ENCODE data around the gene STYXL2. TPM values are rescaled to one million over a fixed set of nuclear protein-coding genes. Genes with fewer than 3 reads are reported as not detected.
A peak's percentile ranks its signal among the peaks of the same experiment; 100 is the strongest.

Gene STYXL2
- total and polyA plus RNA-seq, 2 donors from 2014 or later, result 0.38 TPM; not detected in 1

- Histone ChIP-seq H3K4me3 (ENCODE audit: low read length in 3 of 3) (peak overlapping the region in 2 of 3 donors; percentile 56 to 63), H3K36me3 (ENCODE audit: control insufficient read depth in 2 of 3, insufficient read depth in 3 of 3, low read length in 3 of 3) (no peaks in the 10 kb centered on the region), H3K9ac (ENCODE audit: low read length in 3 of 3) (no peak overlapping the region), H3K27ac (ENCODE audit: low read depth in 2 of 2, low read length in 2 of 2) (no peak overlapping the region), H3K9me3 (ENCODE audit: control insufficient read depth in 2 of 3, insufficient read depth in 1 of 3, low read length in 3 of 3) (no peaks in the 10 kb centered on the region), H3K27me3 (ENCODE audit: control insufficient read depth, insufficient read depth, low read length) (no peaks in the 10 kb centered on the region), H3K4me1 (ENCODE audit: control insufficient read depth in 2 of 3, insufficient read depth in 2 of 3, low read depth in 1 of 3, low read length in 3 of 3) (no peaks in the 10 kb centered on the region)
- DNase-seq (no peak), FAIRE-seq (no peak)
- intact Hi-C loops (cut with DNase I), result no loop called here
- TF ChIP-seq CTCF (IDR thresholded peaks at IDR 0.05; ENCODE audit: borderline replicate concordance, extremely low read depth, insufficient read depth), result no peak
Observed at GRCh38 chr1:167120899-167121298, 27.0 kb downstream of the STYXL2 start.

GRCh38 chr1:167121375-167122120, 27.7 kb downstream of the STYXL2 start:
- Histone ChIP-seq H3K9me3 (ENCODE audit: control insufficient read depth in 2 of 3, insufficient read depth in 1 of 3, low read length in 3 of 3) (no peaks in the 10 kb centered on the region), H3K27me3 (ENCODE audit: control insufficient read depth, insufficient read depth, low read length) (no peaks in the 10 kb centered on the region), H3K9ac (ENCODE audit: low read length in 3 of 3) (no peak overlapping the region), H3K36me3 (ENCODE audit: control insufficient read depth in 2 of 3, insufficient read depth in 3 of 3, low read length in 3 of 3) (no peaks in the 10 kb centered on the region), H3K4me3 (ENCODE audit: low read length in 3 of 3) (peak overlapping the region; percentile 56 to 63 (median 60)), H3K27ac (ENCODE audit: low read depth in 2 of 2, low read length in 2 of 2) (no peak overlapping the region), H3K4me1 (ENCODE audit: control insufficient read depth in 2 of 3, insufficient read depth in 2 of 3, low read depth in 1 of 3, low read length in 3 of 3) (no peaks in the 10 kb centered on the region)
- no peak for TF ChIP-seq CTCF (IDR thresholded peaks at IDR 0.05; ENCODE audit: borderline replicate concordance, extremely low read depth, insufficient read depth)
- peak; percentile 62 to 87 (median 71) for DNase-seq
- FAIRE-seq, result no peak
- intact Hi-C loops (cut with DNase I), result no loop called here

- Histone ChIP-seq H3K27me3 (ENCODE audit: control insufficient read depth, insufficient read depth, low read length) (no peaks in the 10 kb centered on the region), H3K4me1 (ENCODE audit: control insufficient read depth in 2 of 3, insufficient read depth in 2 of 3, low read depth in 1 of 3, low read length in 3 of 3) (no peaks in the 10 kb centered on the region), H3K27ac (ENCODE audit: low read depth in 2 of 2, low read length in 2 of 2) (no peak overlapping the region), H3K36me3 (ENCODE audit: control insufficient read depth in 2 of 3, insufficient read depth in 3 of 3, low read length in 3 of 3) (no peaks in the 10 kb centered on the region), H3K4me3 (ENCODE audit: low read length in 3 of 3) (no peak overlapping the region), H3K9ac (ENCODE audit: low read length in 3 of 3) (no peak overlapping the region), H3K9me3 (ENCODE audit: control insufficient read depth in 2 of 3, insufficient read depth in 1 of 3, low read length in 3 of 3) (no peaks in the 10 kb centered on the region)
- no peak for FAIRE-seq
- no peak for DNase-seq
- intact Hi-C loops (cut with DNase I), result no loop called here
- no peak for TF ChIP-seq CTCF (IDR thresholded peaks at IDR 0.05; ENCODE audit: borderline replicate concordance, extremely low read depth, insufficient read depth)
Observed at GRCh38 chr1:167122121-167122480, 28.2 kb downstream of the STYXL2 start.

Measured in kidney (tissue), 14 donors.